ENCODE data around the gene SLC6A11. TPM values are rescaled to one million over a fixed set of nuclear protein-coding genes. Genes with fewer than 3 reads are reported as not detected.

Gene SLC6A11
- total RNA-seq, 1 experiment from 2014 or later, result 1.5 TPM

- Histone ChIP-seq H3K27me3 (ENCODE audit: insufficient read depth, low read length) (no peaks in the 10 kb centered on the region), H2BK15ac (ENCODE audit: low read depth, low read length) (no peak overlapping the region), H4K5ac (ENCODE audit: insufficient read length, low read depth, low read length) (no peak overlapping the region), H4K91ac (ENCODE audit: insufficient read length, low read depth, low read length) (no peak overlapping the region), H3K9me3 (ENCODE audit: control insufficient read depth, low read depth, low read length) (no peaks in the 10 kb centered on the region), H2AK5ac (ENCODE audit: insufficient read length, low read length) (no peak overlapping the region), H3K9ac (ENCODE audit: extremely low read depth, insufficient read length, low read length) (no peak overlapping the region), H2BK5ac (ENCODE audit: insufficient read length, low read length) (no peak overlapping the region), H3K18ac (ENCODE audit: insufficient read length, low read depth, low read length) (no peak overlapping the region), H3K79me1 (ENCODE audit: insufficient read depth, low read depth, low read length, poor library complexity, severe bottlenecking) (no peaks in the 10 kb centered on the region), H3K4me2 (ENCODE audit: insufficient read depth, insufficient read length, low read length) (no peak overlapping the region), H2BK12ac (ENCODE audit: insufficient read length, low read depth, low read length) (no peak overlapping the region), H3K79me2 (ENCODE audit: insufficient read depth, low read length) (no peaks in the 10 kb centered on the region), H3K23ac (ENCODE audit: insufficient read length, low read depth, low read length) (no peak overlapping the region), H3K14ac (ENCODE audit: insufficient read depth, low read length) (no peak overlapping the region), H2BK120ac (ENCODE audit: low read depth, low read length, poor library complexity, severe bottlenecking) (no peak overlapping the region), H3K4me1 (ENCODE audit: insufficient read depth, low read length) (no peaks in the 10 kb centered on the region), H3K4ac (ENCODE audit: low read depth, low read length) (no peak overlapping the region), H3K27ac (ENCODE audit: insufficient read length, low read depth, low read length) (no peak overlapping the region), H2BK20ac (ENCODE audit: low read depth, low read length, poor library complexity, severe bottlenecking) (no peak overlapping the region), H3K56ac (ENCODE audit: insufficient read length, low read depth, low read length) (no peak overlapping the region), H3T11ph (ENCODE audit: low read length) (no peak overlapping the region), H2AFZ (ENCODE audit: low read length) (no peak overlapping the region), H3K23me2 (ENCODE audit: insufficient read length, low read depth, low read length, poor library complexity, severe bottlenecking) (no peaks in the 10 kb centered on the region), H4K20me1 (ENCODE audit: control insufficient read depth, insufficient read depth, insufficient read length) (no peaks in the 10 kb centered on the region), H4K8ac (replicated peaks; ENCODE audit: insufficient read length, low read depth, low read length) (no peak overlapping the region)
- TF ChIP-seq, protein P1, sequence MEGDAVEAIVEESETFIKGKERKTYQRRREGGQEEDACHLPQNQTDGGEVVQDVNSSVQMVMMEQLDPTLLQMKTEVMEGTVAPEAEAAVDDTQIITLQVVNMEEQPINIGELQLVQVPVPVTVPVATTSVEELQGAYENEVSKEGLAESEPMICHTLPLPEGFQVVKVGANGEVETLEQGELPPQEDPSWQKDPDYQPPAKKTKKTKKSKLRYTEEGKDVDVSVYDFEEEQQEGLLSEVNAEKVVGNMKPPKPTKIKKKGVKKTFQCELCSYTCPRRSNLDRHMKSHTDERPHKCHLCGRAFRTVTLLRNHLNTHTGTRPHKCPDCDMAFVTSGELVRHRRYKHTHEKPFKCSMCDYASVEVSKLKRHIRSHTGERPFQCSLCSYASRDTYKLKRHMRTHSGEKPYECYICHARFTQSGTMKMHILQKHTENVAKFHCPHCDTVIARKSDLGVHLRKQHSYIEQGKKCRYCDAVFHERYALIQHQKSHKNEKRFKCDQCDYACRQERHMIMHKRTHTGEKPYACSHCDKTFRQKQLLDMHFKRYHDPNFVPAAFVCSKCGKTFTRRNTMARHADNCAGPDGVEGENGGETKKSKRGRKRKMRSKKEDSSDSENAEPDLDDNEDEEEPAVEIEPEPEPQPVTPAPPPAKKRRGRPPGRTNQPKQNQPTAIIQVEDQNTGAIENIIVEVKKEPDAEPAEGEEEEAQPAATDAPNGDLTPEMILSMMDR (conservative IDR thresholded peaks at IDR 0.05), result no peak
- DNase-seq, result no peak
- Mint-ChIP-seq H3K27ac (no peak overlapping the region; a peak in 1 of 7 replicates), H3K36me3 (ENCODE audit: insufficient read depth in 1 of 3, low read depth in 3 of 3) (no peaks in the 10 kb centered on the region), H3K4me1 (peaks cover 0 to 17% of the 10 kb centered on the region in 2 experiments; a peak in 2 of 4 replicates), H3K9me3 (no peaks in the 10 kb centered on the region), H3K27me3 (ENCODE audit: low read depth) (peaks cover 9% of the 10 kb centered on the region), H3K4me3 (no peak overlapping the region)
- WGBS (ENCODE audit: extremely low coverage, insufficient read length, low lambda C conversion rate), result no CpG with 5 or more reads among the region's 3 CpGs
Observed at GRCh38 chr3:10954740-10955139, 138.7 kb downstream of the SLC6A11 start.
